PC-3 (cell line): ENCODE results near the gene TIGD4. TPM values are rescaled to one million over a fixed set of nuclear protein-coding genes. Genes with fewer than 3 reads are reported as not detected.
A peak's percentile ranks its signal among the peaks of the same experiment; 100 is the strongest.

Experiments used
- ATAC-seq: fragments of 200-7000 bp; cut with Tn5 transposase; 2 replicates; pipeline ENCODE4 v1.9.1; 2020; ENCODE audit warnings: mild to moderate bottlenecking, moderate library complexity
- Bru-seq: library from RNA; stranded (reverse); fragments of 400-500 nt; gene quantifications from one replicate; lab custom pipeline; 2021; lab: Mats Ljungman, UMichigan
- BruChase-seq, 2 experiments: library from RNA; stranded (reverse); fragments of 400-500 nt; gene quantifications; one replicate each; lab custom pipeline; 2021; lab: Mats Ljungman, UMichigan
- BruUV-seq: library from RNA; stranded (reverse); fragments of 400-500 nt; replicated peaks from 2 replicates; lab custom pipeline; 2021; lab: Mats Ljungman, UMichigan
- CTCF ChIA-PET: fragments of 300-600 bp; sonication (Branson Sonifier 250); formaldehyde crosslinking; loops from one replicate; lab custom pipeline; 2022; ENCODE audit warnings: antibody characterized with exemption; lab: Charles Lee
- POLR2A ChIA-PET: fragments of 300-600 bp; sonication (Branson Sonifier 250); formaldehyde crosslinking; loops from one replicate; lab custom pipeline; 2022; ENCODE audit warnings: antibody characterized with exemption; ENCODE audit not compliant: unreplicated experiment; lab: Charles Lee
- DNase-seq: peaks from one replicate; pipeline ENCODE4 v3.0.0-alpha.2; 2015
- H2AFZ ChIP-seq: fragments of 300-600 bp; sonication (generic); 2 replicates; pipeline ENCODE4 v1.6.0; 2016; ENCODE audit warnings: antibody characterized with exemption, low read length
- H3F3A ChIP-seq: fragments of 300-600 bp; sonication (generic); one replicate; pipeline ENCODE4 v1.6.0; 2017; ENCODE audit warnings: antibody characterized with exemption, low read length, control low read depth, mild to moderate bottlenecking; ENCODE audit not compliant: unreplicated experiment
- H3K27ac ChIP-seq: fragments of 300-600 bp; sonication (generic); 2 replicates; pipeline ENCODE4 v1.5.1; 2016; ENCODE audit warnings: mild to moderate bottlenecking, low read length
- H3K27me3 ChIP-seq: fragments of 300-600 bp; sonication (generic); 2 replicates; pipeline ENCODE4 v1.6.1; 2016; ENCODE audit warnings: low read length, mixed read lengths
- H3K36me3 ChIP-seq: fragments of 300-600 bp; sonication (generic); 2 replicates; pipeline ENCODE4 v1.6.1; 2016; ENCODE audit warnings: low read depth, mixed run types, low read length, mixed read lengths
- H3K4me1 ChIP-seq: fragments of 300-600 bp; sonication (generic); 2 replicates; pipeline ENCODE4 v1.5.1; 2016; ENCODE audit warnings: low read length; ENCODE audit not compliant: insufficient read depth
- H3K4me2 ChIP-seq: fragments of 300-600 bp; sonication (generic); 2 replicates; pipeline ENCODE4 v1.6.0; 2016; ENCODE audit warnings: low read length
- H3K4me3 ChIP-seq: fragments of 300-600 bp; sonication (generic); 2 replicates; pipeline ENCODE4 v1.5.1; 2016; ENCODE audit warnings: mild to moderate bottlenecking, low read length, mixed read lengths
- H3K79me2 ChIP-seq: fragments of 300-600 bp; sonication (generic); 2 replicates; pipeline ENCODE4 v1.6.1; 2017; ENCODE audit warnings: low read length, mixed read lengths
- H3K9ac ChIP-seq: fragments of 300-600 bp; sonication (generic); 2 replicates; pipeline ENCODE4 v1.6.0; 2016; ENCODE audit warnings: mild to moderate bottlenecking, low read length
- H3K9me2 ChIP-seq: fragments of 300-600 bp; sonication (generic); replicated peaks from 2 replicates; pipeline ENCODE4 v1.6.1; 2016; ENCODE audit warnings: mixed run types, low read length, mixed read lengths
- H3K9me3 ChIP-seq: fragments of 300-600 bp; sonication (generic); 2 replicates; pipeline ENCODE4 v1.6.1; 2016; ENCODE audit warnings: low read length, mixed read lengths
- H4K20me1 ChIP-seq: fragments of 300-600 bp; sonication (generic); 2 replicates; pipeline ENCODE4 v1.6.1; 2016; ENCODE audit warnings: low read length, mixed read lengths
- EZH2 ChIP-seq: fragments of 300-600 bp; sonication (generic); IDR thresholded peaks from one replicate; pipeline ENCODE4 v1.6.1; 2017; ENCODE audit warnings: antibody characterized with exemption, mild to moderate bottlenecking, low read length; ENCODE audit not compliant: unreplicated experiment
- EZH2phosphoT487 ChIP-seq: fragments of 300-600 bp; sonication (generic); IDR thresholded peaks from 2 replicates; pipeline ENCODE4 v1.6.1; 2018; ENCODE audit warnings: mild to moderate bottlenecking, antibody characterized with exemption, low read length, borderline replicate concordance
- intact Hi-C: fragments of 100-400 bp; cut with micrococcal nuclease; formaldehyde crosslinking; loops from 2 replicates; pipeline ENCODE4 v1.9.0; 2023
- long read RNA-seq: library from polyadenylated mRNA; unstranded; transcript quantifications from one replicate; pipeline ENCODE4 v2.0.0, GENCODE V29; 2021; ENCODE audit not compliant: unreplicated experiment
- total RNA-seq: library from RNA; depleted of rRNA; stranded (reverse); fragments of >200 nt; gene quantifications from 2 replicates; pipeline ENCODE4 v1.2.3, GENCODE V29; 2014; rRNA removed
- TF ChIP-seq, protein P1 (sequence below): fragments of 300-600 bp; sonication (generic); conservative IDR thresholded peaks from 2 replicates; pipeline ENCODE4 v1.5.1; 2017; ENCODE audit warnings: antibody characterized with exemption, low read depth, mild to moderate bottlenecking, low read length

The TIGD4 gene
- total RNA-seq (0.07 TPM in 1 of 2 replicates, not detected in the other), Bru-seq, nascent RNA (percentile 31 among the genes with signal in this experiment), BruChase-seq, experiment 1, labeled RNA remaining after a 6-hour chase (percentile 36 among the genes with signal in this experiment), BruChase-seq, experiment 2, labeled RNA remaining after a 2-hour chase (percentile 36 among the genes with signal in this experiment)
- long read RNA-seq: 0 reads

DNA sequence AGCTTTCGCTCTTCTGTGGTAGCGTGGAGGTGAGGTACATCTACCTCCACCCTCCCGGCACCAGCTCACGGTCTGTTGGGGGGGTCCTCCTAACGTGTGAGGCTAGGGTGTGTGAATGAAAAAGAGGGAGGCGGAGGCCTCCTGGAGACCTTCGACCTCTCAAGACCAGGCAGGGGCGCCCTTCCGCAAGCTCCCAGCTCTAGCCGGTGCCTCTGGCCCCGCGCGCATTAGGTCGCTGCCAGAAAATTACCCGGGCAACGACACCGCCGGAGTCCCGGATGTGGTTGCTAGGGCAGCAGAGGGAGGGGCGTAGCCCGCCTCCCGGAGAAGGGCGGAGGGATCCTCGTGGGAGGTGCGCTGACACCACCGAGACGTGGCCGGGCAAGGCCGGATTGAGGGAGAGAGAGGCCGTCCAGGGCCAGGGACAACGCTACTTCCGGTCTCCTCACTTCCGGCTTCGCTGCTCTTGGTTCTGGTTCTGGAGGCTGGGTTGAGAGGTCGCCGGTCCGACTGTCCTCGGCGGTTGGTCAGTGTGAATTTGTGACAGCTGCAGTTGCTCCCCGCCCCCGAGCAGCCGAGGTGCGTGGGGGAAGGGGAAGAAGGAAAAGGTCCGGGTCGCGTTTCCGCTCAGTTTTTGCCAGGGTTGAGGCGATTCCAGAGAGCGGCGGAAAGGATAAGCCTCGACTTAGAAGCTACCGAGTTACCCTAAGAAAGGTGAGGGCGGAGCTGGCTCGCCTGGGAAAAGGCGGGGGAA, at the start of gene TIGD4, which contains the start of gene ARFIP1:
TIGD4 (minus strand) TSS at position 218 of the 754 bp plus-strand sequence. CDS start 8,726 bp downstream, outside the sequence.
ARFIP1 (plus strand) TSS at position 442 of the 754 bp plus-strand sequence. CDS start 49,680 bp downstream, outside the sequence.
- Histone ChIP-seq H3K36me3 (no peaks in the 10 kb centered on the region), H3K27ac (peak within 1 kb of the TSS; percentile 61), H4K20me1 (peaks cover 20% of the 10 kb centered on the region; the same call in 1 of the 2 replicates), H3K9me3 (no peaks in the 10 kb centered on the region), H3K4me2 (peak within 1 kb of the TSS; percentile 78), H3K79me2 (peaks cover 47% of the 10 kb centered on the region), H3K9ac (peak within 1 kb of the TSS; percentile 69), H3F3A (no peaks in the 10 kb centered on the region), H3K4me3 (peak within 1 kb of the TSS; percentile 98), H2AFZ (peak within 1 kb of the TSS; percentile 84), H3K27me3 (no peaks in the 10 kb centered on the region), H3K9me2 (no peaks in the 10 kb centered on the region), H3K4me1 (peaks cover 18% of the 10 kb centered on the region; the same call in 1 of the 2 replicates)
- DNase-seq (peak; percentile 94), ATAC-seq (peak; percentile 87)
- intact Hi-C loops: no loop called here
- no TSS peak for BruUV-seq
- ChIA-PET CTCF (no interaction called here), POLR2A (interaction anchor here (0.5 to 0.7 kb wide), 4 partner anchors 190 to 482 kb away, joined by 3 to 8 read pairs (median 4); no protein-coding TSS in a partner anchor)
- TF ChIP-seq EZH2: no peak
- TF ChIP-seq, protein P1, sequence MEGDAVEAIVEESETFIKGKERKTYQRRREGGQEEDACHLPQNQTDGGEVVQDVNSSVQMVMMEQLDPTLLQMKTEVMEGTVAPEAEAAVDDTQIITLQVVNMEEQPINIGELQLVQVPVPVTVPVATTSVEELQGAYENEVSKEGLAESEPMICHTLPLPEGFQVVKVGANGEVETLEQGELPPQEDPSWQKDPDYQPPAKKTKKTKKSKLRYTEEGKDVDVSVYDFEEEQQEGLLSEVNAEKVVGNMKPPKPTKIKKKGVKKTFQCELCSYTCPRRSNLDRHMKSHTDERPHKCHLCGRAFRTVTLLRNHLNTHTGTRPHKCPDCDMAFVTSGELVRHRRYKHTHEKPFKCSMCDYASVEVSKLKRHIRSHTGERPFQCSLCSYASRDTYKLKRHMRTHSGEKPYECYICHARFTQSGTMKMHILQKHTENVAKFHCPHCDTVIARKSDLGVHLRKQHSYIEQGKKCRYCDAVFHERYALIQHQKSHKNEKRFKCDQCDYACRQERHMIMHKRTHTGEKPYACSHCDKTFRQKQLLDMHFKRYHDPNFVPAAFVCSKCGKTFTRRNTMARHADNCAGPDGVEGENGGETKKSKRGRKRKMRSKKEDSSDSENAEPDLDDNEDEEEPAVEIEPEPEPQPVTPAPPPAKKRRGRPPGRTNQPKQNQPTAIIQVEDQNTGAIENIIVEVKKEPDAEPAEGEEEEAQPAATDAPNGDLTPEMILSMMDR: peak; percentile 26; the same call in 1 of the 2 replicates

DNA sequence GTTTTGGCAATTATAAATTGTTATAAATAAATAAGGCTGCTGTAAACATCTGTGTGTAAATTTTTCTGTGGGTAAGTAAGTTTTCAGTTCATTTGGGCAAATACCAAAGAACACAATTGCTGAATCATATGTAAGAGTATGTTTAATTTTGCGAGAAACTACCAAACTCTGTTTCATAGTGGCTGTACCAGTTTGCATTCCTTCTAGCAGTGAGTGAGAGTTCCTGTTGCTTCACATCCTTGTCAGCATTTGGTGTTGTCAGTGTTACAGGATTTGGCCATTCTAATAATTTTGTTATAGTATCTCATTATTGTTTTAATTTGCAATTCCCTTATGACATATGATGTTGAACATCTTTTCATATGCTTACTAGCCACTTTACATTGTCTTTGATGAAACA, 48.6 kb upstream of the TIGD4 start:
- TF ChIP-seq EZH2phosphoT487 (no peak), EZH2 (no peak)
- TF ChIP-seq, protein P1: no peak
- H3K4me1 ChIP-seq: no peaks in the 10 kb centered on the region
- no peak overlapping the region for H3K4me2 ChIP-seq
- H3K79me2 ChIP-seq: no peaks in the 10 kb centered on the region
- DNase-seq: peak; percentile 9
- ATAC-seq: no peak
- no TSS peak for BruUV-seq
- no peaks in the 10 kb centered on the region for H3K27me3 ChIP-seq
- ChIA-PET CTCF (no interaction called here), POLR2A (no interaction called here)
- no peaks in the 10 kb centered on the region for H3K9me2 ChIP-seq
- no peaks in the 10 kb centered on the region for H4K20me1 ChIP-seq
- no peaks in the 10 kb centered on the region for H3F3A ChIP-seq
- no peak overlapping the region for H3K27ac ChIP-seq
- no peak overlapping the region for H3K9ac ChIP-seq
- intact Hi-C loops: no loop called here
- H3K9me3 ChIP-seq: no peaks in the 10 kb centered on the region
- H3K4me3 ChIP-seq: no peak overlapping the region
- H3K36me3 ChIP-seq: no peaks in the 10 kb centered on the region
- no peak overlapping the region for H2AFZ ChIP-seq
